OCI-LY3 (cell line): ENCODE results near the gene CBX1.

Source experiments
- CTCF ChIP-seq: fragments of 200-600, 300-600 bp; sonication (generic); IDR thresholded peaks from 2 replicates; pipeline ENCODE4 v1.5.1; 2014; ENCODE audit warnings: antibody characterized with exemption, low read length, low read depth
- EZH2phosphoT487 ChIP-seq: fragments of 200-600 bp; shearing (Covaris generic); IDR thresholded peaks from 2 replicates; pipeline ENCODE4 v1.6.1; 2018; ENCODE audit warnings: antibody characterized with exemption, mixed run types, low read depth

DNA sequence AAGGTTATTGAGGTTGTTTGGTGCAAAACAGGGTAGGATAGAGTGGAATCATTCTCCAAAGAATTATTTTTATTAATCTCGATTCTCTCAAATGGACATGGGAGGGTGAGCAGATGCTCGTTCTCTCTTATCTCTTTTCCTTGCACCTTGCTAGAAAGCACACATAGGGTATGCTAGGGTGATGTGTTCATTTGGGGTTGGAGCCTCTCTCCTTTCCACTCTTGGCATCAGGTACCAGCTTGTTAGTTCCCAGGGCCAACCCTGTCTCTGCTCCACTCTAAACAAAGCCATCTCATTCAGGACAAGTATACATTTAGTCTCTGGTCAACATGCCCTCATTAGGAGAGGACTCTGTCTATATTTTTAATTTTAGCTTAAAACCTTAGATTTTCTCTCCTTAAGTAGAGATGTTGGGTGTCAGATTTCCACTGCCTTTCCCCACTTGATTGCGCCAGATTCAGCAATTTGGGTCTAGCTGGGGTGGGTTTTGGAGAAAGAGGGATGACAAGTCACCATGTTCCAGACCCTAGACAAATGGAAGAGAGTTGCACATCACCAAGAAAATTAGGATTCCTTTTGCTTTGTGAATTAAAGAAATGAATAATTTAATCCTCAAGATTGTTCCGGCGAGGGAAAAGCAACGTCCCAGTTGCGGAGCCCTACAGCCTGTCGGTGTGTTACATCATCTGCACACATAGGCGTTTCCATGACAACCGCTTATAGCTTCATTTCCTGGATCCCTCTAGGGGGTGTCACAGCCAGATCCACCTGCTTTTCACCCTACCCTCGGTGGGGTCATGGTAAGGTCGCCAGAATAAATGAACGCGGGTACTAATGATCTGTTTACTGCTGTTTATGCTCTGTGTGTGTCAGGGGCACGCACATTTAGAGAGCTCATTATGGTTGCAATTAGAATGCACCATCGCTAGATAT, 47.8 kb upstream of the CBX1 start:
- TF ChIP-seq CTCF (no peak), EZH2phosphoT487 (no peak)
